ENCODE measurements around the gene ATP11B. TPM values are rescaled to one million over a fixed set of nuclear protein-coding genes. Genes with fewer than 3 reads are reported as not detected.
A peak's percentile ranks its signal among the peaks of the same experiment; 100 is the strongest.

ATP11B gene
- total RNA-seq, 1 donor from 2014 or later = 59.0 TPM

DNA sequence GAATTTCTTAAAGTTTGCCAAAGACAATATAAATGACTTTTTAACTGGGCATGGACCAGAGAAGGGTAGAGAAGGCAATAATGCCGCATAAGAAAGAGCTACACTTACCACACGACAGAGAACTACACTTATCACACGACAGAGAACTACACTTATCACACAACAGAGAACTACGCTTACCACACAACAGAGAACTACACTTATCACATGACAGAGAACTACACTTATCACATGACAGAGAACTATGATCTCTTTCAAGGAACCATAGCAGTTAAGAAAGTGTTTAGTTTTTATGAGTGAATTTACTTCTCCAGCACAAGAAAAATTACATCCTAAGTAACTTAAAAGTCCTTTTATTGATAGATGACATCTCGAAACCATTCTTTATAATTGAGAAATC, 155.0 kb downstream of the ATP11B start:
- Mint-ChIP-seq H3K9me3 (peaks cover 8% of the 10 kb centered on the region), H3K36me3 (peaks cover 42% of the 10 kb centered on the region), H3K27me3 (ENCODE audit: insufficient read depth, low read depth) (no peaks in the 10 kb centered on the region), H3K27ac (no peak overlapping the region), H3K4me1 (no peaks in the 10 kb centered on the region), H3K4me3 (no peak overlapping the region)
- Histone ChIP-seq H3K27me3 (no peaks in the 10 kb centered on the region), H3K9ac (no peak overlapping the region), H4K20me1 (ENCODE audit: low read depth) (no peaks in the 10 kb centered on the region), H3K9me3 (ENCODE audit: low read depth) (no peaks in the 10 kb centered on the region), H3F3A (ENCODE audit: low read depth) (peaks cover 12% of the 10 kb centered on the region), H3K4me1 (no peaks in the 10 kb centered on the region), H3K4me3 (no peak overlapping the region), H2AFZ (replicated peaks) (no peak overlapping the region), H3K79me2 (ENCODE audit: low read depth) (no peaks in the 10 kb centered on the region), H3K27ac (peak overlapping the region; percentile 29), H3K4me2 (no peak overlapping the region), H3K36me3 (peaks cover 26% of the 10 kb centered on the region)
- no peak for TF ChIP-seq CTCF (IDR thresholded peaks at IDR 0.05)
- TF ChIP-seq EZH2 (IDR thresholded peaks at IDR 0.05) = no peak
- TF ChIP-seq EZH2phosphoT487 (IDR thresholded peaks at IDR 0.05) = no peak
- no peak for DNase-seq (ENCODE audit: low spot score)

DNA sequence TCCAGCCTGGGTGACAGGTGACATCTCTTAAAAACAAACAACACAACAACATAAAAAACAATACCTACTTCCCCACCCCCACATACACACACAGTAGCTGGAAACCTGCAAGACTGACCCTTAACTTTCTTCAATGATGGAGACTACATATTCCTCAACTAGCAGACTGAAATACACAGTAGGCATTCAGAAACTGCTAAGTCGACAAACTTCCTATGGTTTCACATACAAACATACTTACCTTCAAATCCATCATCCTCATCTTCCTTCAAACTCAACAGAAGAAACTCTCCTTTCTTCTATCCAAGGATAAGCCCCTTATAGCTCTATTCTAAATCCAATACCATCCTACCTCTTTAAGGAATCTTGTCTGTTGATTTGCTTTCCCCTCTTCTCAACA, 156.4 kb downstream of the ATP11B start:
- no peak overlapping the region for H3K27ac ChIP-seq
- H3K4me1 ChIP-seq = no peaks in the 10 kb centered on the region
- Mint-ChIP-seq H3K4me3 (no peak overlapping the region), H3K9me3 (peaks cover 8% of the 10 kb centered on the region), H3K4me1 (no peaks in the 10 kb centered on the region), H3K27ac (no peak overlapping the region), H3K36me3 (peaks cover 48% of the 10 kb centered on the region), H3K27me3 (ENCODE audit: insufficient read depth, low read depth) (no peaks in the 10 kb centered on the region)
- H3K4me3 ChIP-seq = no peak overlapping the region
- H3K9ac ChIP-seq = no peak overlapping the region
- no peaks in the 10 kb centered on the region for H3K27me3 ChIP-seq
- no peak overlapping the region for H2AFZ ChIP-seq (replicated peaks)
- H3K9me3 ChIP-seq (ENCODE audit: low read depth) = no peaks in the 10 kb centered on the region
- H3F3A ChIP-seq (ENCODE audit: low read depth) = peaks cover 12% of the 10 kb centered on the region
- no peak for TF ChIP-seq EZH2 (IDR thresholded peaks at IDR 0.05)
- no peak for TF ChIP-seq EZH2phosphoT487 (IDR thresholded peaks at IDR 0.05)
- H4K20me1 ChIP-seq (ENCODE audit: low read depth) = no peaks in the 10 kb centered on the region
- no peak overlapping the region for H3K4me2 ChIP-seq
- no peaks in the 10 kb centered on the region for H3K79me2 ChIP-seq (ENCODE audit: low read depth)
- no peak for DNase-seq (ENCODE audit: low spot score)
- H3K36me3 ChIP-seq = peaks cover 32% of the 10 kb centered on the region

GRCh38 chr3:182954553-182955235, 161.4 kb downstream of the ATP11B start:
- DNase-seq (ENCODE audit: low spot score) = no peak
- Mint-ChIP-seq H3K27ac (no peak overlapping the region), H3K27me3 (ENCODE audit: insufficient read depth, low read depth) (peaks cover 5% of the 10 kb centered on the region), H3K36me3 (peaks cover 48% of the 10 kb centered on the region), H3K4me1 (peaks cover 10% of the 10 kb centered on the region), H3K9me3 (peaks cover 8% of the 10 kb centered on the region), H3K4me3 (no peak overlapping the region)
- Histone ChIP-seq H3K79me2 (ENCODE audit: low read depth) (no peaks in the 10 kb centered on the region), H2AFZ (replicated peaks) (no peak overlapping the region), H3K9me3 (ENCODE audit: low read depth) (no peaks in the 10 kb centered on the region), H3K9ac (no peak overlapping the region), H3K27ac (no peak overlapping the region), H3K4me3 (no peak overlapping the region), H4K20me1 (ENCODE audit: low read depth) (peaks cover 6% of the 10 kb centered on the region), H3K27me3 (no peaks in the 10 kb centered on the region), H3K4me1 (peaks cover 4% of the 10 kb centered on the region), H3K4me2 (no peak overlapping the region), H3K36me3 (peaks cover 31% of the 10 kb centered on the region), H3F3A (ENCODE audit: low read depth) (peaks cover 3% of the 10 kb centered on the region)
- TF ChIP-seq EZH2 (IDR thresholded peaks at IDR 0.05) (no peak), EZH2phosphoT487 (IDR thresholded peaks at IDR 0.05) (no peak), CTCF (IDR thresholded peaks at IDR 0.05) (no peak)

- peaks cover 14% of the 10 kb centered on the region for H3F3A ChIP-seq (ENCODE audit: low read depth)
- H3K4me3 ChIP-seq = no peak overlapping the region
- no peaks in the 10 kb centered on the region for H3K9me3 ChIP-seq (ENCODE audit: low read depth)
- H4K20me1 ChIP-seq (ENCODE audit: low read depth) = peaks cover 16% of the 10 kb centered on the region
- peaks cover 19% of the 10 kb centered on the region for H3K79me2 ChIP-seq (ENCODE audit: low read depth)
- peaks cover 22% of the 10 kb centered on the region for H3K4me1 Mint-ChIP-seq
- no peak overlapping the region for H3K4me3 Mint-ChIP-seq
- peaks cover 35% of the 10 kb centered on the region for H3K36me3 Mint-ChIP-seq
- H3K27me3 ChIP-seq = no peaks in the 10 kb centered on the region
- no peak overlapping the region for H3K4me2 ChIP-seq
- H3K9ac ChIP-seq = no peak overlapping the region
- H3K36me3 ChIP-seq = peaks cover 42% of the 10 kb centered on the region
- H2AFZ ChIP-seq (replicated peaks) = no peak overlapping the region
- H3K27me3 Mint-ChIP-seq (ENCODE audit: insufficient read depth, low read depth) = peaks cover 5% of the 10 kb centered on the region
- H3K27ac ChIP-seq = no peak overlapping the region
- H3K9me3 Mint-ChIP-seq = peaks cover 5% of the 10 kb centered on the region
- no peak overlapping the region for H3K27ac Mint-ChIP-seq
- H3K4me1 ChIP-seq = peaks cover 19% of the 10 kb centered on the region
- TF ChIP-seq EZH2 (IDR thresholded peaks at IDR 0.05) = no peak
- TF ChIP-seq CTCF (IDR thresholded peaks at IDR 0.05) = no peak
- no peak for TF ChIP-seq EZH2phosphoT487 (IDR thresholded peaks at IDR 0.05)
- no peak for DNase-seq (ENCODE audit: low spot score)
Measured at GRCh38 chr3:182957226-182957625, 163.9 kb downstream of the ATP11B start.
